Adrenal gland (tissue), 12 donors: ENCODE measurements around the gene DNAJC11. TPM values are rescaled to one million over a fixed set of nuclear protein-coding genes. Genes with fewer than 3 reads are reported as not detected.

Experiments used
- DNase-seq, 7 donors: peaks; one replicate each; pipeline ENCODE4 v3.0.0-alpha.2; 2019 to 2020
- H3K27ac ChIP-seq, 5 donors: fragments of 200-600 bp; sonication (generic) in 4 of 5; 1 replicate in 3 of 5; 2 replicates in 2 of 5; pipeline versions ENCODE4 v1.5.1 to v1.8.0; 2016 to 2020; ENCODE audit warnings: mild to moderate bottlenecking in 1 of 5
- H3K27me3 ChIP-seq: fragments of 200-600 bp; 2 replicates; pipeline ENCODE4 v1.8.0; 2021
- H3K36me3 ChIP-seq, 2 donors: fragments of 200-600 bp; replicated peaks in 1 of 2; 1 replicate in 1 of 2; 2 replicates in 1 of 2; pipeline versions ENCODE4 v1.5.1 to v1.8.0; 2018 to 2022
- H3K4me1 ChIP-seq, 2 donors: fragments of 200-600 bp; replicated peaks in 1 of 2; 1 replicate in 1 of 2; 2 replicates in 1 of 2; pipeline versions ENCODE4 v1.5.1 to v1.8.0; 2018 to 2021
- H3K4me3 ChIP-seq, 4 donors: fragments of 200-600 bp; sonication (generic) in 3 of 4; one replicate each; pipeline ENCODE4 v1.5.1; 2016 to 2018
- H3K9me3 ChIP-seq, 3 donors: fragments of 200-600 bp; sonication (generic) in 1 of 3; replicated peaks in 1 of 3; 1 replicate in 2 of 3; 2 replicates in 1 of 3; pipeline versions ENCODE4 v1.5.1 to v1.8.0; 2016 to 2021
- POLR2A ChIP-seq, 2 donors: fragments of 450-650 bp; IDR thresholded peaks; one replicate each; pipeline ENCODE4 v1.6.1; 2017; ENCODE audit warnings: antibody characterized with exemption in 2 of 2, mild to moderate bottlenecking in 2 of 2, moderate library complexity in 1 of 2
- WGBS, 4 donors: extraction: QIAGEN DNeasy Blood & Tissue Kit in 2 of 4; methylation state at CpG; one replicate each; pipeline versions ENCODE4 v1.1.5 to v1.1.7; 2013 to 2017; 5-methylcytosine and 5-hydroxymethylcytosine counted together
- intact Hi-C, 2 donors: fragments of 100-400 bp; cut with DNase I; formaldehyde crosslinking; loops; one replicate each; pipeline versions ENCODE4 v1.14.1 to v1.15.0; 2022 to 2023
- polyA plus RNA-seq, 3 donors: library from polyadenylated mRNA; stranded (reverse); fragments of 200-250 nt in 2 of 3; fragments of 350-450 nt in 1 of 3; fragmentation: Illumina TruSeq in 1 of 3; extraction: RNeasy Lipid Tissue Mini Kit (QIAGEN cat#74804) in 1 of 3; gene quantifications; one replicate each; pipeline ENCODE4 v1.2.3, GENCODE V29; 2013 to 2014
- total RNA-seq, 9 donors: library from RNA; depleted of rRNA in 4 of 9; stranded (reverse); fragments of >200 nt in 4 of 9; fragments of 120-200 nt in 1 of 9; fragmentation: NEBNext Ultra II Directional in 1 of 9; extraction: Animal tissue kit (Norgen Biotek cat#: 25700) in 1 of 9; gene quantifications; one replicate each; pipeline versions ENCODE4 v1.1.0 to v1.2.4, GENCODE V29; 2013 to 2023
- TF ChIP-seq, protein P1 (sequence below), 6 experiments: fragments of 450-650 bp in 4 of 6; fragments of 200-600 bp in 2 of 6; sonication (generic) in 1 of 6; IDR thresholded peaks; 1 replicate in 5 of 6; 2 replicates in 1 of 6; pipeline versions ENCODE4 v1.5.1 to v1.8.0; 2016 to 2021; ENCODE audit warnings: antibody characterized with exemption in 6 of 6, mild to moderate bottlenecking in 2 of 6, moderate library complexity in 1 of 6
- donor health status: healthy with polysubstance abuse.
- donor health status: Bipolar disorder and iron deficiency.
- donor health status: DM: yes; HTN: yes; CAD: no.
- donor health status: DM: no; HTN: no; CAD: no.
- donor health status: DM: no; HTN: no; CAD: no.
- donor health status: DM: yes; HTN: yes; CAD: no.

Gene DNAJC11
- total and polyA plus RNA-seq, 12 donors = 29.2 to 125 (median 61.9) TPM

DNA sequence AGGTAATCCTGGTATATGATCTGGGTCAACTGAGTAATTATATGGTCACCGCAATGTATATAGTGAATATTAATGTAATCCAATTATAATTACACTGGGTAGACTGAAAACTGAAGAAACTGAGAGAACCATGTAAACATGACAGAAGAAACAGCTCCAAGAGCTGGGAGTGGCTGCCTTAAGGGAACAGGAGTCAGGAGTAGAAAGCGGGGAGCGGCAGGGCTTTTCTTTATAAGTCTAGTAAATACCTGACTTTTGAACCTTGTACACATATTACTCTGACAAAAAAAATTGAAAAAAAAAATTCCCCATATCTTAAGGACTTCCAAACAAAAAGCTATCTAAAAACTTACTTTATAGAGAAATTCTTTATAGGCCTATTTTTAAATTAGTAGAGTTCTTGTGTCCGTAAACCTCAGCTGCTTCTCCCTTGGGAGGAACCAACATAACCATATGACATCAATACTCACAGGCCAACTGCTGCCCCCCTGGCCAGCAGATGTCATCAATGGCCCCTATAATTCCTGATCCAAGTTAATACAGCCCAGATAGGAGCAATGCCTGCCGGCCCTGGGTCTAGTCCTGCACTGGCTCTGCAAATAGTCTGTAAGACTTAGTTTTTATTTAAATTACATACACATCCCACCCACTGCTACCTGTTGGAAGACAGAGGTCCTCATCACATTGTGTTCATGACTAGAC is 43.1 kb downstream of the DNAJC11 start:
- no peak for TF ChIP-seq POLR2A (IDR thresholded peaks at IDR 0.05)
- TF ChIP-seq, protein P1, sequence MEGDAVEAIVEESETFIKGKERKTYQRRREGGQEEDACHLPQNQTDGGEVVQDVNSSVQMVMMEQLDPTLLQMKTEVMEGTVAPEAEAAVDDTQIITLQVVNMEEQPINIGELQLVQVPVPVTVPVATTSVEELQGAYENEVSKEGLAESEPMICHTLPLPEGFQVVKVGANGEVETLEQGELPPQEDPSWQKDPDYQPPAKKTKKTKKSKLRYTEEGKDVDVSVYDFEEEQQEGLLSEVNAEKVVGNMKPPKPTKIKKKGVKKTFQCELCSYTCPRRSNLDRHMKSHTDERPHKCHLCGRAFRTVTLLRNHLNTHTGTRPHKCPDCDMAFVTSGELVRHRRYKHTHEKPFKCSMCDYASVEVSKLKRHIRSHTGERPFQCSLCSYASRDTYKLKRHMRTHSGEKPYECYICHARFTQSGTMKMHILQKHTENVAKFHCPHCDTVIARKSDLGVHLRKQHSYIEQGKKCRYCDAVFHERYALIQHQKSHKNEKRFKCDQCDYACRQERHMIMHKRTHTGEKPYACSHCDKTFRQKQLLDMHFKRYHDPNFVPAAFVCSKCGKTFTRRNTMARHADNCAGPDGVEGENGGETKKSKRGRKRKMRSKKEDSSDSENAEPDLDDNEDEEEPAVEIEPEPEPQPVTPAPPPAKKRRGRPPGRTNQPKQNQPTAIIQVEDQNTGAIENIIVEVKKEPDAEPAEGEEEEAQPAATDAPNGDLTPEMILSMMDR (IDR thresholded peaks at IDR 0.05) = no peak
- Histone ChIP-seq H3K4me1 (no peaks in the 10 kb centered on the region), H3K27ac (no peak overlapping the region), H3K27me3 (no peaks in the 10 kb centered on the region), H3K4me3 (no peak overlapping the region), H3K36me3 (peaks cover 0 to 3% of the 10 kb centered on the region in 2 donors), H3K9me3 (no peaks in the 10 kb centered on the region)
- intact Hi-C loops = no loop called here
- DNase-seq = no peak
- 90 to 95% (median 93%) methylated on average over 4 to 5 of the region's 5 CpGs for WGBS, 4 donors

DNA sequence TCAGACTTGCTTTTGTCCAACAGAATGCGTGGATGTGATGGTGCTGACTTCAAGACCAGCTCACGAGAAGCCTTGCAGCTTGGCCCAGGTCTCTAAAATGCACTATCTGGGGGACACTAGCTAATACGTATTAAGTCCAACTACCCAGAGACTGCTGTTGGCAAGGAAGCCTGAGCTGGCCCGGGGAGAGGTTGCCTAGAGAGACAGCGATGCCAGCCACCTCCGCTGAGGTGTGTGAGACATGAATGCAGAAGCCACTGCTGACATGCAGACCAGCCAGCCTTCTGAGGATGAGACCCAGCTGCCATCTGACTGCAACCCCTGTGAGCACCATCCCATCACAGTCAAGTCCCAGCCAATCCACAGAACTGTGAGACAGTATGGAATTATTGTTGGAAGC is 44.5 kb downstream of the DNAJC11 start:
- H3K27me3 ChIP-seq = no peaks in the 10 kb centered on the region
- H3K4me1 ChIP-seq = no peaks in the 10 kb centered on the region
- TF ChIP-seq, protein P1 (IDR thresholded peaks at IDR 0.05) = no peak
- no peak for TF ChIP-seq POLR2A (IDR thresholded peaks at IDR 0.05)
- no peak overlapping the region for H3K27ac ChIP-seq
- 93 to 96% (median 96%) methylated on average over 3 to 6 of the region's 6 CpGs for WGBS, 4 donors
- DNase-seq = no peak
- no peaks in the 10 kb centered on the region for H3K9me3 ChIP-seq
- intact Hi-C loops = no loop called here
- H3K36me3 ChIP-seq = peaks cover 0 to 16% of the 10 kb centered on the region in 2 donors
- H3K4me3 ChIP-seq = no peak overlapping the region

DNA sequence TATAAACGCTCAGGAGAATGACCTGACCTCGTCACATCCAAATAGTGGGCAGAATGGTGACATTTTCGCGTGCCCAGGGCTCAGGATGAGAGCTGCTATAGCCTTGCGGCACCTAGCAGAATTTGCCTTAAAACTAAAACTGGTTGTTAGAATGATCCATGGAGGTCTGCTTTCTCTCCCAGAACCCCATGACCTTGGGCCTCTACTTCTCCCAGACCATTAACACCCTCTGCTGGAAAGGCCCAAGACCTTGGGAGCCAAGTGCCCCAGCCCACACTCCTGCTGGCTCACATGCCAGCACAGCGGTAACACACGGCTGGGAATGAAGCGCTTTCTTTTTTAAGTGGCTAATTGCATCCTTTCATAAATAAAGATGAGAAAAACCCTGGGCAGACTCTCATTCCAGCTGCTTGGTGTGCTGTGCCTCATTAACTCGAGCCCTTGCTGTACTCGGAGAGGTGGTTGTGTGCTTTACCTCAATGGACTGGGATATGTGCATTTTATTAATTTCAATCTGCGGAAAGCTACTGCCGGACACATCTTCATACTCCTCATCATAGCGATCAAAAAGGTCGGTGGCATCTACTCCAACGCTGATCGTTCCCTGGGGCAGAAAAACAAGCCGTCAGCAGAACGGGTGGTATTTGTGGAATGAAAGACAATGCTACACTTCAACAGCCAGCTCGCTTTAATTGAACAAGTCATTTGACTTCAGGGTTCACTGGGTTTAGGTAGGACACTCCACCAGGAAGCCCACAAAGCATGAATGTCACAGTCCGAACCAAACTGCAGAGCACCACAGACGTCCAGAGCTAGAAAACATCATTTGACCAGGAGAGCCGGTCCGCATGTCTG is 48.0 kb downstream of the DNAJC11 start:
- Histone ChIP-seq H3K36me3 (peaks cover 0 to 32% of the 10 kb centered on the region in 2 donors), H3K4me3 (no peak overlapping the region), H3K27me3 (no peaks in the 10 kb centered on the region), H3K9me3 (no peaks in the 10 kb centered on the region), H3K4me1 (no peaks in the 10 kb centered on the region), H3K27ac (no peak overlapping the region)
- intact Hi-C loops = no loop called here
- WGBS, 4 donors = 89 to 93% (median 91%) methylated on average over 23 of the region's 23 CpGs
- no peak for DNase-seq
- TF ChIP-seq POLR2A (IDR thresholded peaks at IDR 0.05) = no peak
- TF ChIP-seq, protein P1 (IDR thresholded peaks at IDR 0.05) = no peak

DNA sequence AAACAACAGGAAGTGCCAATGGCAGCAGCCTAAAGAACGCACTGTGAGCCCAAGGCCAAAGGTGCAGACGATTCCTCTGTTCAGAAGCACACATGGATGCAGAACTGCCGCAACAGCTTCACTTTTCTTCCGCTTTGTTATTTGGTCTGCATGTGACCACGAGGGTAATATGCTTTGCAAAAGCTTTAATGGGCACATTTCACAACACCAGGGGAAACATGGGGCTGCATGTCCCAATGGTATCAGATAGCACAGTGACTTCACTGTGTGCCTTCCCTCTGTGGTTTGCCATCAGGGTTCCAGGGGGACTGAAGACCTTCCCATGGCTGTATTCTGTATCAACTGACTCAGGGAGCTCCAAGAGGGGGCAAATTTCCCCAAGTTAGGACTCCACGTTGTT is 48.6 kb downstream of the DNAJC11 start:
- H3K27ac ChIP-seq = no peak overlapping the region
- DNase-seq = no peak
- peaks cover 0 to 32% of the 10 kb centered on the region in 2 donors for H3K36me3 ChIP-seq
- H3K4me3 ChIP-seq = no peak overlapping the region
- whole genome bisulfite sequencing, 4 donors = 75 to 80% (median 77%) methylated on average over 5 to 6 of the region's 6 CpGs
- H3K9me3 ChIP-seq = no peaks in the 10 kb centered on the region
- no peaks in the 10 kb centered on the region for H3K4me1 ChIP-seq
- intact Hi-C loops = no loop called here
- TF ChIP-seq, protein P1 (IDR thresholded peaks at IDR 0.05) = no peak
- no peaks in the 10 kb centered on the region for H3K27me3 ChIP-seq
